Calu3 (cell line): ENCODE data around the gene TBC1D25. TPM values are rescaled to one million over a fixed set of nuclear protein-coding genes. Genes with fewer than 3 reads are reported as not detected.

Experiments
- BruUV-seq: library from RNA; stranded (reverse); fragments of 400-500 nt; replicated peaks from 2 replicates; lab custom pipeline; 2021; lab: Mats Ljungman, UMichigan
- CTCF ChIA-PET: fragments of 300-600 bp; sonication (Branson Sonifier 250); formaldehyde crosslinking; loops from one replicate; lab custom pipeline; 2022; ENCODE audit warnings: antibody characterized with exemption; lab: Charles Lee
- DNase-seq: peaks from one replicate; pipeline ENCODE4 v3.0.0; 2022
- H3K27ac Mint-ChIP-seq: one replicate; pipeline ENCODE4 v1.8.0; 2022; ENCODE audit warnings: mixed read lengths; ENCODE audit not compliant: unreplicated experiment
- H3K27me3 Mint-ChIP-seq: one replicate; pipeline ENCODE4 v1.8.0; 2022; ENCODE audit warnings: mixed read lengths; ENCODE audit not compliant: unreplicated experiment
- H3K36me3 Mint-ChIP-seq: one replicate; pipeline ENCODE4 v1.8.0; 2022; ENCODE audit warnings: mild to moderate bottlenecking, moderate library complexity, mixed read lengths; ENCODE audit not compliant: insufficient read depth, unreplicated experiment
- H3K4me1 Mint-ChIP-seq: one replicate; pipeline ENCODE4 v1.8.0; 2022; ENCODE audit warnings: mild to moderate bottlenecking, low read depth, mixed read lengths; ENCODE audit not compliant: unreplicated experiment
- H3K4me3 Mint-ChIP-seq: one replicate; pipeline ENCODE4 v1.8.0; 2022; ENCODE audit warnings: mild to moderate bottlenecking, low read depth, moderate library complexity, mixed read lengths; ENCODE audit not compliant: unreplicated experiment
- H3K9me3 Mint-ChIP-seq: one replicate; pipeline ENCODE4 v1.8.0; 2022; ENCODE audit warnings: low read depth, mixed read lengths; ENCODE audit not compliant: unreplicated experiment
- CTCF ChIP-seq: fragments of 200-600 bp; IDR thresholded peaks from one replicate; pipeline ENCODE4 v1.8.0; 2022; ENCODE audit warnings: antibody characterized with exemption; ENCODE audit not compliant: unreplicated experiment
- intact Hi-C: fragments of 100-400 bp; cut with micrococcal nuclease; formaldehyde crosslinking; loops from one replicate; pipeline ENCODE4 v1.10.0; 2022; ENCODE audit not compliant: unreplicated experiment
- total RNA-seq: library from RNA; stranded (reverse); gene quantifications from 2 replicates; pipeline ENCODE4 v1.2.3, GENCODE V29; 2022

TBC1D25 gene
- total RNA-seq, 1 experiment from 2014 or later: 19.4 TPM

- peaks cover 11% of the 10 kb centered on the region for H3K4me1 Mint-ChIP-seq
- CTCF ChIA-PET: no interaction called here
- no TSS peak for BruUV-seq
- no peaks in the 10 kb centered on the region for H3K27me3 Mint-ChIP-seq
- peak overlapping the region; percentile 48 for H3K27ac Mint-ChIP-seq
- no peak for TF ChIP-seq CTCF
- intact Hi-C loops: no loop called here
- peaks cover 5% of the 10 kb centered on the region for H3K36me3 Mint-ChIP-seq
- no peak for DNase-seq
- no peaks in the 10 kb centered on the region for H3K9me3 Mint-ChIP-seq
- no peak overlapping the region for H3K4me3 Mint-ChIP-seq
Observed at GRCh38 chrX:48497871-48498270, 41.6 kb upstream of the TBC1D25 start.

- Mint-ChIP-seq H3K4me3 (peak overlapping the region; percentile 2), H3K36me3 (peaks cover 5% of the 10 kb centered on the region), H3K27ac (peak overlapping the region; percentile 48), H3K27me3 (no peaks in the 10 kb centered on the region), H3K4me1 (peaks cover 11% of the 10 kb centered on the region), H3K9me3 (no peaks in the 10 kb centered on the region)
- no peak for TF ChIP-seq CTCF
- intact Hi-C loops: no loop called here
- CTCF ChIA-PET: no interaction called here
- no TSS peak for BruUV-seq
- DNase-seq: peak; percentile 33
Observed at GRCh38 chrX:48498374-48498809, 41.1 kb upstream of the TBC1D25 start.

GRCh38 chrX:48504261-48504660, 35.3 kb upstream of the TBC1D25 start:
- Mint-ChIP-seq H3K27ac (no peak overlapping the region), H3K36me3 (peaks cover 14% of the 10 kb centered on the region), H3K27me3 (no peaks in the 10 kb centered on the region), H3K4me3 (no peak overlapping the region), H3K4me1 (no peaks in the 10 kb centered on the region), H3K9me3 (no peaks in the 10 kb centered on the region)
- intact Hi-C loops: no loop called here
- CTCF ChIA-PET: no interaction called here
- BruUV-seq: no TSS peak
- DNase-seq: no peak
- no peak for TF ChIP-seq CTCF

GRCh38 chrX:48505481-48505880, 34.0 kb upstream of the TBC1D25 start:
- Mint-ChIP-seq H3K4me3 (no peak overlapping the region), H3K27ac (no peak overlapping the region), H3K4me1 (peaks cover 8% of the 10 kb centered on the region), H3K9me3 (no peaks in the 10 kb centered on the region), H3K27me3 (no peaks in the 10 kb centered on the region), H3K36me3 (peaks cover 21% of the 10 kb centered on the region)
- TF ChIP-seq CTCF: no peak
- CTCF ChIA-PET: no interaction called here
- intact Hi-C loops: no loop called here
- BruUV-seq: no TSS peak
- no peak for DNase-seq
